Central memory CD4-positive, alpha-beta T cell (primary cell): ENCODE results near the gene NDUFA12.

Experiments
- DNase-seq: peaks from one replicate; pipeline ENCODE4 v3.0.0; 2022

NDUFA12 gene

DNA sequence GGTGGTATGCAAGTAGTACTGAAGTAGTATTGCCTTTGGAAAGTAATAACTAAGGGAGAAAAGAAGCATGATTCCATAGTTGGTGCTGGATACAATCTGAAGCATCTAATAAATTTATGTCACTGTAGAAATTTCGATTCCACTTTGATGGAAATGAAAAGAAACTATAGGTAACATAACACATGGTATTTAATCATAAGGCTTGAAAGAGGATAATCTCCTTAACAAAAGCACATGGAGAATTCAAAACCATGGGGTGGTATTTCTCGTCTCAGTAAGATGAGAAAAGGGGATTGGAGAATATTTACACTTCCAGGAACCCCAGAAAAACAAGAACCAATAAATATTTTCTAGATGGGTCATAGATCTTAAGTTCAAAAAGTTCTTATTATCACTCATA, 72.7 kb downstream of the NDUFA12 start:
- DNase-seq = no peak

DNA sequence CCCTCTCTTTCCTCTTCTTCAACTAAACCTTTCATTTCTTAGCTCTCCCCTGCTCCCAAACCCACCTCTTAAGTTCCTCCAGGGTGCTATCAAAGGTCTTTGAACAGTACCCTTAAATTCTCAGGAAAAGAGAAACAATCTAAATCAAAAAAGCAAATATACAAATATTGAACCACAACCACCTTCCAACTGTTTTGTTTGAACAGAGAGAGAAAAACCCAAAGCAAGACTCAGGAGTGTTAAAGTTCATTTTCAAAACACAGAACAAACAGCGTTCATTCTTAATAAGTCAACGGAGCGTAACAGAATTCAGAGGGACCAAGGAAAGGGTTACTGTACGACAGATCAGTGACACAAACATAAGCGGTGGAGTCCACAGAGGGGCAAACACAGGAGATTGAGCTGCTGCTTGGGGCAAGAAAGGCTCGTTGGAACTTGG, 73.3 kb downstream of the NDUFA12 start:
- no peak for DNase-seq

DNA sequence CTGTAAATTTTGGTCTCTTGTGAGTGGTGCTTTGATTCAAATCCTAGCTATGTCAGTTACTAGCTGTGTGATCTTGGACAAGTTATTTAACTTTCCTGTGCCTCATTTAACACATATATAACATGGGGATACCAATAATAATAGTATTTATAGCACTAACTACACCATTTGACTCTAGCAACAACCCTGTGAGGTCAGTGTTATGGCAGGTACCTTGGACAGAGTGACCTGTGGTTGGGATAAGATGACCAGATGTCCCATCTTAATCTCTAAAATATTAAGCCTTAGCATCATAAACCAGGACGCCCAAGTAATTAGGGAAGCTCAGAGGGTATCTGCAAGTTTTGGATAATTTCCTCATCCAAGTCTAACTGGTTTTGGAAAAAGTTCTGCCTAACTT, 73.7 kb downstream of the NDUFA12 start:
- DNase-seq = no peak

DNA sequence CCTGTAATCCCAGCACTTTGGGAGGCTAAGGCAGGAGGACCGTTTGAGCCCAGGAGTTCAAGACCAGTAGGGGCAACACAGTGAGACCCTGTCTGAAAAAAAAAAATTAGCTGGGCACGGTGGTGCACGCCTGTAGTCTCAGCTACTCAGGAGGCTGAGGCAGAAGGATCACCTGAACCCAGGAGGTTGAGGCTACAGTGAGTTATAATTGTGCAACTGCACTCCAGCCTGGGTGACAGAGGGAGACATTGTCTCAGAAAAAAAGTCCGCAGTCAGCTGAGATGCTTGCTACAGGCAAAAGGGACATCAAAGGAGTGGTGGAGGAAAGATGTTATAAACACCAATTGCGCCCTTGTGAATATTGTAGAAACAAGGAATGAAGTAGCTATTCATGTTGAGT, 77.8 kb downstream of the NDUFA12 start:
- DNase-seq = no peak

DNA sequence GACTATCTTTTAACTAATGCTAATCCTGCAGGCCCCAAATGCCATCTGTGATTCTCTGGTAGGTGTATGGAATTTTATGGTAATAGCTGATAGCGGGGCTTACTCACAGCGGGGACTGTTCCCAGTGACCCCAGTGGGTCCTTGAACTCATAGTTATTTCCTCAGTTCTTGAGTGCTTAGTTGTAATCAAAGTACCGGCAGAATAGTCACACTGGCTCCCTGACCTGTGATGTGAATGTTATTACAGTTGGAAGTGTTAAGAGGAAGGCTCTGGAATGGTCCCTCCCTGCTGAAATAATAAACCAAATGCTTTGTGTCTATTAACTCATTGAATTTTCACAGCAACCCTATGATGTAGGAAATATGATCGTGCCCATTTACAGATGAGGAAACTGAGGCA, 78.3 kb downstream of the NDUFA12 start:
- DNase-seq = no peak

DNA sequence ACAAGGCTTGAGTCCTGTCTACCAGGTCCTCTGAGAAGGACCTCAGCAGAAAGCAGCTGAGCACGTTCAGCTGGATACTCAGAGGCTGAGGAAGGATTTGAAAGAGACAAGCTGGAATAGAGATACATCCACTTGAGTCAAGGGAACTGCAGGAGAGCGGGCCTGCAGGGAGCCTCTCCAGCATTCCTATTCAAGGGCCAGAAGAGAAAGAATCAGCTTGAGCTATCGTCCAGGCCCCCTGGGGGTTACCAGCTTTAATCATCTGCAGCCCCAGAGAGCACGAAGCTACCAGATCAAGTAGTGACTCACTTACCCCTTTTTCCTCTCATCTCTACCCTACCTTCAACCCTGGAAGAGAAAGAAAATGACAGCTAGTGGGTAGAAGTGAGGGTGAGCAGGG, 80.9 kb downstream of the NDUFA12 start:
- no peak for DNase-seq
